Trophoblast cell (in vitro differentiated cells and primary cell): Measurements from ENCODE around the gene TAS2R13.

Source experiments
- DNase-seq, 2 donors: peaks; one replicate each; pipeline ENCODE4 v3.0.0-alpha.2; 2016
- H2AFZ ChIP-seq: 2 replicates; pipeline ENCODE4 v1.6.1; 2013; ENCODE audit warnings: low read length, moderate library complexity, mild to moderate bottlenecking; ENCODE audit not compliant: insufficient read depth, poor library complexity
- H2AK5ac ChIP-seq: 2 replicates; pipeline ENCODE4 v1.6.1; 2013; ENCODE audit warnings: mild to moderate bottlenecking, low read length
- H2BK120ac ChIP-seq: 2 replicates; pipeline ENCODE4 v1.6.1; 2013; ENCODE audit warnings: low read length, mild to moderate bottlenecking, moderate library complexity; ENCODE audit not compliant: insufficient read depth, poor library complexity
- H2BK12ac ChIP-seq: 2 replicates; pipeline ENCODE4 v1.6.1; 2013; ENCODE audit warnings: mild to moderate bottlenecking, low read length, moderate library complexity
- H2BK5ac ChIP-seq: 2 replicates; pipeline ENCODE4 v1.6.1; 2013; ENCODE audit warnings: low read length, low read depth, moderate library complexity, mild to moderate bottlenecking; ENCODE audit not compliant: poor library complexity
- H3K14ac ChIP-seq: 2 replicates; pipeline ENCODE4 v1.6.1; 2013; ENCODE audit warnings: mild to moderate bottlenecking, low read length
- H3K18ac ChIP-seq: 2 replicates; pipeline ENCODE4 v1.6.1; 2013; ENCODE audit warnings: mild to moderate bottlenecking, low read length
- H3K23ac ChIP-seq: 2 replicates; pipeline ENCODE4 v1.6.1; 2013; ENCODE audit warnings: low read length
- H3K27ac ChIP-seq: 2 replicates; pipeline ENCODE4 v1.5.1; 2013; ENCODE audit warnings: low read depth, mild to moderate bottlenecking, inconsistent platforms, low read length, moderate library complexity
- H3K27me3 ChIP-seq: 2 replicates; pipeline ENCODE4 v1.6.1; 2013; ENCODE audit warnings: inconsistent platforms, mild to moderate bottlenecking, low read length, moderate library complexity; ENCODE audit not compliant: insufficient read depth
- H3K36me3 ChIP-seq, 2 experiments: 1 replicate in 1 of 2; 2 replicates in 1 of 2; pipeline ENCODE4 v1.6.1; 2013; ENCODE audit warnings: low read length in 2 of 2, mild to moderate bottlenecking in 2 of 2, moderate library complexity in 1 of 2; ENCODE audit not compliant: insufficient read depth in 2 of 2, control insufficient read depth in 1 of 2
- H3K4ac ChIP-seq: 2 replicates; pipeline ENCODE4 v1.6.1; 2013; ENCODE audit warnings: low read depth, mild to moderate bottlenecking, low read length, moderate library complexity
- H3K4me1 ChIP-seq, 2 experiments: 1 replicate in 1 of 2; 2 replicates in 1 of 2; pipeline ENCODE4 v1.6.1; 2013; ENCODE audit warnings: low read length in 2 of 2, mild to moderate bottlenecking in 2 of 2, moderate library complexity in 1 of 2; ENCODE audit not compliant: insufficient read depth in 2 of 2, control insufficient read depth in 1 of 2
- H3K4me2 ChIP-seq: 2 replicates; pipeline ENCODE4 v1.6.1; 2013; ENCODE audit warnings: inconsistent platforms, mild to moderate bottlenecking, low read length, moderate library complexity
- H3K4me3 ChIP-seq: 2 replicates; pipeline ENCODE4 v1.5.1; 2013; ENCODE audit warnings: mild to moderate bottlenecking, low read depth, low read length, inconsistent platforms
- H3K79me1 ChIP-seq: one replicate; pipeline ENCODE4 v1.6.1; 2013; ENCODE audit warnings: low read length
- H3K79me2 ChIP-seq: 2 replicates; pipeline ENCODE4 v1.6.1; 2013; ENCODE audit warnings: low read length, mild to moderate bottlenecking; ENCODE audit not compliant: control insufficient read depth, insufficient read depth, poor library complexity
- H3K9ac ChIP-seq: 2 replicates; pipeline ENCODE4 v1.6.1; 2013; ENCODE audit warnings: mild to moderate bottlenecking, low read length
- H3K9me3 ChIP-seq: 2 replicates; pipeline ENCODE4 v1.6.1; 2013; ENCODE audit warnings: low read depth, mild to moderate bottlenecking, control low read depth, inconsistent platforms, low read length; ENCODE audit not compliant: insufficient read depth
- H4K12ac ChIP-seq: 2 replicates; pipeline ENCODE4 v1.6.1; 2013; ENCODE audit warnings: low read depth, mild to moderate bottlenecking, low read length, moderate library complexity
- H4K8ac ChIP-seq: 2 replicates; pipeline ENCODE4 v1.6.1; 2013; ENCODE audit warnings: low read depth, mild to moderate bottlenecking, low read length, moderate library complexity
- H4K91ac ChIP-seq: one replicate; pipeline ENCODE4 v1.6.1; 2013; ENCODE audit warnings: low read depth, mild to moderate bottlenecking, low read length, moderate library complexity
- WGBS: extraction: QIAGEN DNeasy Blood & Tissue Kit; methylation state at CpG from one replicate; pipeline ENCODE4 v1.1.7; 2013; ENCODE audit warnings: missing lambda C conversion rate; ENCODE audit not compliant: insufficient read length, insufficient coverage; ENCODE audit errors: extremely low coverage; 5-methylcytosine and 5-hydroxymethylcytosine counted together

Gene TAS2R13

GRCh38 chr12:10939163-10939562 lies 29.8 kb upstream of the TAS2R13 start, which contains the start of gene TAS2R14:
Gene TAS2R14 (minus strand): TSS chr12:10939263. CDS start chr12:10939207, 56 bp downstream.
- Histone ChIP-seq H3K79me2 (no peaks in the 10 kb centered on the region), H4K12ac (no peak within 1 kb of the TSS), H3K27me3 (no peaks in the 10 kb centered on the region), H3K14ac (no peak within 1 kb of the TSS), H3K4ac (no peak within 1 kb of the TSS), H2BK120ac (no peak within 1 kb of the TSS), H3K23ac (no peak within 1 kb of the TSS), H3K18ac (no peak within 1 kb of the TSS), H4K8ac (no peak within 1 kb of the TSS), H2BK5ac (no peak within 1 kb of the TSS), H4K91ac (no peak within 1 kb of the TSS), H2BK12ac (no peak within 1 kb of the TSS), H3K4me2 (no peak within 1 kb of the TSS), H2AFZ (no peak within 1 kb of the TSS), H3K9me3 (no peaks in the 10 kb centered on the region), H3K79me1 (peaks cover 2% of the 10 kb centered on the region), H3K36me3 (no peaks in the 10 kb centered on the region), H3K4me1 (peaks cover 0 to 14% of the 10 kb centered on the region in 2 experiments), H3K27ac (no peak within 1 kb of the TSS), H2AK5ac (no peak within 1 kb of the TSS), H3K4me3 (no peak within 1 kb of the TSS), H3K9ac (no peak within 1 kb of the TSS)
- DNase-seq, result no peak
- no CpG with 5 or more reads among the region's 1 CpG for WGBS

GRCh38 chr12:10936506-10936905 lies 27.1 kb upstream of the TAS2R13 start:
- Histone ChIP-seq H3K9me3 (no peaks in the 10 kb centered on the region), H3K4me1 (peaks cover 0 to 2% of the 10 kb centered on the region in 2 experiments), H2BK5ac (no peak overlapping the region), H3K79me1 (no peaks in the 10 kb centered on the region), H4K91ac (no peak overlapping the region), H3K4ac (no peak overlapping the region), H2BK120ac (no peak overlapping the region), H2BK12ac (no peak overlapping the region), H4K12ac (no peak overlapping the region), H3K14ac (no peak overlapping the region), H2AFZ (no peak overlapping the region), H4K8ac (no peak overlapping the region), H3K4me2 (no peak overlapping the region), H3K79me2 (no peaks in the 10 kb centered on the region), H3K9ac (no peak overlapping the region), H3K27me3 (no peaks in the 10 kb centered on the region), H2AK5ac (no peak overlapping the region), H3K4me3 (no peak overlapping the region), H3K36me3 (no peaks in the 10 kb centered on the region), H3K23ac (no peak overlapping the region), H3K27ac (no peak overlapping the region), H3K18ac (no peak overlapping the region)
- no CpG with 5 or more reads among the region's 1 CpG for WGBS
- DNase-seq, result no peak

GRCh38 chr12:10928746-10929286 lies 19.5 kb upstream of the TAS2R13 start, which contains the start of gene PRH2:
Gene PRH2 (plus strand): TSS chr12:10929236. CDS start chr12:10929274, 38 bp downstream.
- Histone ChIP-seq H3K23ac (no peak within 1 kb of the TSS), H2BK120ac (no peak within 1 kb of the TSS), H2AK5ac (no peak within 1 kb of the TSS), H3K14ac (no peak within 1 kb of the TSS), H3K9me3 (no peaks in the 10 kb centered on the region), H2BK5ac (no peak within 1 kb of the TSS), H3K27ac (no peak within 1 kb of the TSS), H3K79me2 (no peaks in the 10 kb centered on the region), H3K4ac (no peak within 1 kb of the TSS), H3K4me2 (no peak within 1 kb of the TSS), H4K91ac (no peak within 1 kb of the TSS), H2BK12ac (no peak within 1 kb of the TSS), H3K27me3 (no peaks in the 10 kb centered on the region), H3K36me3 (no peaks in the 10 kb centered on the region), H2AFZ (no peak within 1 kb of the TSS), H3K9ac (no peak within 1 kb of the TSS), H4K8ac (no peak within 1 kb of the TSS), H3K4me1 (no peaks in the 10 kb centered on the region), H3K79me1 (no peaks in the 10 kb centered on the region), H3K18ac (no peak within 1 kb of the TSS), H3K4me3 (no peak within 1 kb of the TSS), H4K12ac (no peak within 1 kb of the TSS)
- DNase-seq, result no peak
- no CpG with 5 or more reads among the region's 5 CpGs for WGBS

- Histone ChIP-seq H3K4ac (no peak overlapping the region), H3K4me2 (no peak overlapping the region), H3K9ac (no peak overlapping the region), H2AFZ (no peak overlapping the region), H3K27me3 (no peaks in the 10 kb centered on the region), H3K79me2 (no peaks in the 10 kb centered on the region), H3K18ac (no peak overlapping the region), H3K14ac (no peak overlapping the region), H3K4me1 (no peaks in the 10 kb centered on the region), H3K79me1 (no peaks in the 10 kb centered on the region), H4K12ac (no peak overlapping the region), H2BK120ac (no peak overlapping the region), H3K4me3 (no peak overlapping the region), H3K36me3 (no peaks in the 10 kb centered on the region), H3K23ac (no peak overlapping the region), H3K9me3 (no peaks in the 10 kb centered on the region), H2BK12ac (no peak overlapping the region), H4K91ac (no peak overlapping the region), H4K8ac (no peak overlapping the region), H2BK5ac (no peak overlapping the region), H2AK5ac (no peak overlapping the region), H3K27ac (no peak overlapping the region)
- no CpG with 5 or more reads among the region's 5 CpGs for WGBS
- no peak for DNase-seq
These were observed 16.9 kb upstream of the TAS2R13 start for GRCh38 chr12:10926269-10926668.
